ENCODE results near the gene SLC2A4. TPM values are rescaled to one million over a fixed set of nuclear protein-coding genes. Genes with fewer than 3 reads are reported as not detected.

The SLC2A4 gene
- total RNA-seq, 1 donor from 2014 or later, result 7.7 TPM

DNA sequence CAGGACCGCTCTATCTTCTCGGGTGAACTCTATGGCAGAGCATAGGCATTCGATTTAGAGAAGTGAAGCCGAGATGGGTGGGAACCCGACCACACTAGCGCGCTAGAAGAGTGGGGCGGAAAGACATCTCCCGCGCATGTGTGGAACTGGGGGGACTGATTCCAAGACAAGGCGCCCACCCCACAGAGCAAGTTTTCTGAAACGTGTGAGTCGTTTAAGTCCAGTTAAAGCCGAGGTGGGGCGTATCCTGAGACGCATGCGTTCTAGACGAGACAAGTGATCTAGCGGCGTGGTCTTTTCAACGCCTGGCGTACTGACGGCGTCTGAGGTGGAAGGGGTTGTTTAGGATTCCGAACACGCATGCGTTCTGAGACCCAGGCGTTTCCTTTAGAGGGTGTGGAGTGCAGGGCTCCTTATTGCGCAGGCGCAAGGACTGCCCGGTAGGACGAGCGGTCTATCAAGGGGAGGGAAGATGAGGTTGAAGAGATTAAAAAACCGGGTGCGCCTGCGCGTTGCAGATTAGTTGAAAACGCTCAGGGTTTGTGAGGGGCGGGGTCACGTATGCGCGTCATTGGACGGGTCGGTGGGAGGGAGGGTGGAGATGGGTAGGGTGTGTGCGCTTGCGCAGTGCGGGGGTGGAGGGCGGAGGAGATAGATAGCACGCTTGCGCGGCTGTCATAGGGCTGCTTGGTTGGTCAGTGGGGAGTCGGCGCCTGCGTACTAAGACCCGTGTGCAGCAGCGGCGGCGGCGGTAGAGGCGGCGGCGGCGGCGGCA is 25.6 kb downstream of the SLC2A4 start, which contains the start of gene EIF5A:
TSS of gene EIF5A (plus strand) at position 718 of the 775 bp plus-strand sequence. CDS start 2,008 bp downstream, outside the sequence.
- DNase-seq (ENCODE audit: low spot score), result peak; percentile 100

- peak; percentile 29 for DNase-seq (ENCODE audit: low spot score)
Measured at GRCh38 chr17:7307686-7308624, 26.4 kb downstream of the SLC2A4 start.

- peak; percentile 82 for DNase-seq (ENCODE audit: low spot score)
Measured at GRCh38 chr17:7308625-7309433, 27.3 kb downstream of the SLC2A4 start.

GRCh38 chr17:7309628-7310027 is 28.1 kb downstream of the SLC2A4 start:
- no peak for DNase-seq (ENCODE audit: low spot score)

DNA sequence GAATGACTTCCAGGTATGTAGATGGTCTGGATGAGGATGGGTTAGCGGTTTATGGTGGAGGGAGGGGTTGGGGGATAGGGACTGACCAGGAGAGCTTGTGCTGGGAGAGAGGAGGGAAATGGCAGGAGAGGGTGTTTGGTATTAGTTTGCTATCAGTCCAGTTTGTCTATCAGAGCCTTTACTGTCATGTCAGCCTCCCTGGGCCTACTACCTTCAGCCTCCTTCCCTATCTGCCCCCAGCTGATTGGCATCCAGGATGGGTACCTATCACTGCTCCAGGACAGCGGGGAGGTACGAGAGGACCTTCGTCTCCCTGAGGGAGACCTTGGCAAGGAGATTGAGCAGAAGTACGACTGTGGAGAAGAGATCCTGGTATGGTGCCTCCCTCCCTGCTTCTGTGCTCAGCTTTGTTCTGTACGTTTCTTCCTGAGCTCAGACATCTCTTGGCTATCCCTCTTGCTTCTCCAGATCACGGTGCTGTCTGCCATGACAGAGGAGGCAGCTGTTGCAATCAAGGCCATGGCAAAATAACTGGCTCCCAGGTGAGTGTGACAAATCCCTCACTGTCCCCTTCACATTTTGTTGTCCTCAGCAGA is 29.7 kb downstream of the SLC2A4 start:
- no peak for DNase-seq (ENCODE audit: low spot score)

- DNase-seq (ENCODE audit: low spot score), result no peak
Measured at GRCh38 chr17:7312432-7313087, 31.0 kb downstream of the SLC2A4 start.

- no peak for DNase-seq (ENCODE audit: low spot score)
Measured at GRCh38 chr17:7313088-7313889, 31.8 kb downstream of the SLC2A4 start.

- no peak for DNase-seq (ENCODE audit: low spot score)
Measured at GRCh38 chr17:7313890-7314718, 32.6 kb downstream of the SLC2A4 start.

DNA sequence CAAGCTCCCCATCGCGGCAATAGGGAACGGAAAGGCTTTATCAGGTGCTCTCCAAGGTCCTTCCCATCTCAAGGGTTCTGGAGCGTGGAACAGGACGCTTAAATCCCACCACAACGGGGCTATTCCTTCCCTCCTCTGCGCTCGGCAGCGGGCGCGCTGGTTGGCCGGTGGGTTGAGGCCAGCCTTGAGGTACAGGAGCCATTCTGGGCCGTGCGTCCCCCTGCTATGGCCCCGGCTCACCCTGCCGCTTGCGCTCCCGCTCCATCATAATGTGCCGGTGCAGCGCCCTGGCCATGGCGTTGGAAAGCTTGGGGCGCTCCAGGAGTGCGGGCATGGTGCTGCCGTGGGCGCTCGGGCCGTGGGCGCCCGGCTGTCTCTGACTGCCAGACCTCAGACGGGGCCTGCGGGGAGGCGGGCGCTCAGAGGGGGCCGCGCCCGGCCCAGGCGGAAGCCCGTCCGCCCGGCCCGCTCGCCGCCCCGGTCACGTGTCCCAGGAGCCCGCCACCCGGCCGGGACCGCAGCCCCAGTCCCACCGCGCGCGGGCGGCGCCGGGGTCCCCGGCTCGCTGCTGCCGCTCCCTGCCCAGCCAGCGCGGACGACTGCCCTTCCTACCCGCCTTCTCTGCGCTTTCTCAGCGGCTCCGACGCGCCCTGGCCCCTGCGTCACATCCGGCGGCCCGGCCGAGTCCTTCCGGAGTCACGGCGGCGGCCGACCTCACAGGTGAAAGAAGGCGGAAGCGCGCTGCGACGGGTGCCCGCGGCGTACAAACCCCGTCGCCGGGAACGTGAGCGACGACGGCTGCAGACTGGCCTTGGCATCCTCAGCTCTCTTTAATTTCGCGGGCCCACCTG is 33.4 kb downstream of the SLC2A4 start, which contains the start of gene GPS2:
TSS of gene GPS2 (minus strand) at position 642 of the 851 bp plus-strand sequence. CDS start at position 334, 308 bp downstream.
- peak; percentile 91 for DNase-seq (ENCODE audit: low spot score)

DNA sequence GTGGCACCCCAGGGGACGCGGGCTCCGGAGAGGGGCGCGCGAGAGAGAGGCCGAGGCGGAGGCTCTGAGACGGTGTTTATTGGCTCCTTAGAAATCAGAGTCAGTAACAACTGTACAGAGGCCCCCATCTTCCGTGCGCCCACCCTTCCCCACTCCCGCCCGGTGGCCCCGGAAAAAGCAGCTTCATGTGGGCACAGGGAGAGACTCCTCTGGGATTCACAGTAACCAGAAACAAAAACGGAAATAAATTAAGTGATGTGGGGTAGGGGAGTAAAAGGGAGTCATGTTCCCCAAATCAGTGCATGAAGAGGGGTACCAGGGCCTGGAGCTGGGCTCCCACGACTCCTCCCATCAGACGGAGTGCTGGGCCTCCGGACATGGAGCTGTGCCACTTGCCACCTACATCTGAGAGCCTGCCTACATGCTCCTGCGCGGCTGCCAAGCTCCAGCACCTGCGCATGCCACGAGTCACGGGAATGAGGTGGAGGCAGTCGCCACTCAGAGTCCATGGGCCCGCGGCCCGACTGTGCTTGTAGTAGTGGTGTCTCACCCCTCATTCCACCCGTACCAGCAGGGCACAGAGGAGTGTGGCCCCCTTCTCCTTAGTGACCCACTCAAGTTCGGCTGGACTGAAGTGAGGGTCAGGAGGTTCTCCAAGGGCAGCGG is 34.2 kb downstream of the SLC2A4 start:
- DNase-seq (ENCODE audit: low spot score), result no peak

- no peak for DNase-seq (ENCODE audit: low spot score)
Measured at GRCh38 chr17:7317161-7317803, 35.8 kb downstream of the SLC2A4 start.

DNA sequence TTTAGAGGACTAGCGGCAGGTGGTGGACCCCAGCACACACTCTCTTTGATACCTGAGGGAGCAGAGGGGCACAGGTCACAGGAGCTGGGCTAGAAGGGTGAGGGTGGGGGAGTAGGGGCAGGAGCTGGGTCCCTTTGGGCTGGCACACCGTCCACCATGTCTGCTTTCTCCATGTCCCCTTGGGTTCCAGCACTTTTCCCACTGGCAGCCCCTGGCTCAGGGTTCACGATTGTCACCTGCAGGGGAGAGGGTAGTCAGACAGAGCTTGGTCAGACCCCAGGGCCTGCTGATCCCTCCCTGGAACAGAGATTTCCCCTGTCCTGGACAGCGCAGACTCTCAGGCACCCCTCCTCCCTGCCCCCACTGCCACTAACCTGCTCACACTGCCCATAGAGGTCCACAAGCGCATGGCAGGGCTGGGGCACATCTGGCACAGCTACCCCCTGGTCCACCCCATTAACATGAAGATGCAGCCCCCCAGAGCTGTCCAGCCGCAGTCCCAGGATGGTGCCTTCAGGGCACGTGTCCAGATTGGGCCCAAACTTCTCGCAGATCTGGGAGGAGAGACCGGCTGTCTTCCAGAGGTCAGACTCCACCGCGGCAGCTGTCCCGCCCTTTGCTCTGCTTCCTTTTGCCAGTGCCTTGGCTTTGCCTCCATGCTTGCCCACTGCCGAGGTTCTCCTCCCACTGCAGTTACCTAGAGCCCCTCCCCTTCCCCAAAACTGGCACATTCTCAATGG is 36.8 kb downstream of the SLC2A4 start:
- no peak for DNase-seq (ENCODE audit: low spot score)

DNA sequence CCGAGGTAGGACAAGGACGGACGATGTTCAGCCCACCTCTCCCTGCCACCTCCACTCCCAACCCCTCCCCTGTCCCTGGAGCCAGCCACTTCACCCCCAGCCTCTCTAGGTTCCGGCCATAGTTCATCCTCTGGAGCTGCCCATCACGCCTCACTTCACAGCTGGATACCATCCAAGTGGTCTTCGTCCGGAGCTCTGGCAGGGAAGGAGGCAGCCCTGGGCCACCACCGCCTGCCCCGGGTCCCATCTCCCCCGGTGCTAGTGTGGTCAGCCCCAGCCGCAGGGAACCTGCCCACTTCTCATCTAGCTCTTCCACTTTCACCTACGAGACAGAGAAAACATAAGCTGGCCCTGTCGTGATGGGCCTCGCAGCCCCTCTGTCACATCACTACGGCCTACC is 39.9 kb downstream of the SLC2A4 start:
- DNase-seq (ENCODE audit: low spot score), result no peak

DNA sequence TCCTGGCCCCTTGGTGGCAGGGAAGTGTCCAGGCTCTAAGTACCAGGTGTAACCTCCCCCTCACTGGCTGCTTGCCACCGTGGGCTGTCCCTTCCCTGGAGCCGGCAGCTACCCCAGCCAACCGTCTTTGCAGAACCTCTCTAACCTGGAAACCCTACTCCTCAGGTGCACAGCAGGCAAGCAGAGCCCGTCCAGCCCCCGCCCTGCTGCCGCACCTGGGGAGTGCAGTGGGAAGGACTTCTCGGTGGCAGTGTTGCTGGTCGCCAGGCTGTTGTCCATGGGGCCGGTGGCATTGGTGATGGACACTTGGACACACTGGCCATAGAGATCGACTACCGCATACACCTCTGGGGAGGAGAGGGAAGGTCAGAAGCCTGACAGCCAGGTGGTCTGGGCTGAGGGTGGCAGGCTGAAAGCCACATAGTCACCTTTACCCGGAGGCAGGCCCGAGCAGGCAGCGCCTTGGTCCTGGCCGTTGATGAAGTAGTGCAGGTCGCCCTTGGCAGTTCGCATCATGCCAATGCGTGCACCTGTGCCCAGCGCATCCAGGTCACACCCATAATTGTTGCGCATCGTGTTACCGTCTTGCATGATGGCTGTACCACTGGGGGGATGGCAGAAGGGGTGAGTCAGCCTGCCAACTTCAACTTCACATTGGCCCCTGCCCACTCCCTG is 41.1 kb downstream of the SLC2A4 start:
- DNase-seq (ENCODE audit: low spot score), result no peak

DNA sequence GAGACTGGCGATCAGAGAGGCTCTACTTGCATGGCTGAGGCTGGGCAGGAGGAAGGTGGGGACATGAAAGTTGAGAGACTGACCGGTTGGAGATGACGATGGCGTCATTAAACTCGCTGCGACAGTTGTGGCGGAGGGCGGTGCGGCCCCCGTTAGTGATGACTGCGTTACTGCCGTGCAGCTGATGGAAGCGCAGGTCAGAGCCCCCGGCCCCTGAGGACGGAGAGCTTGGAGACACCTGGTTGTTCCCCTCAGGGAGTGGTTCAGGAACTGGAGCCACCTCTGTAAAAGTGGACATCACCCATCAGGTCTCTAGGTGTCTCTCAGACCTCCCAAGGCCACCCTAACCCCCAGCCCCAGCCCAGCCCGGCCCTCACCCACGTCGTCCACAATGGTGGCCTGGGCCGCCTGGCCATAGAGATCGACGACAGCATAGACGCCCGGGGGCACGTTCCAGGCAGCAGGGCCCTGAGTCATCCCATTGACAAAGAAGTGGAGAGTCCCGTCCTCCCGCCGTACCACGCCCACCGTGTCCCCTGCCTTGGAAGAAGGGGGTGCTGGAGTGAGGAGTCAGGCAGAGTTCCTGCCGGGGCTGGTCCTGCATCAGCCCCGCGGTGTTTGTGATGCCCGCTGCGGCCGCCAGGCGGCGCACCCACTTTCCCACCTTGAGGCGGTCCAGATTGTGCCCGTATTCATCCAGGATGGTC is 42.4 kb downstream of the SLC2A4 start:
- no peak for DNase-seq (ENCODE audit: low spot score)
